HepG2 (cell line): ENCODE results near the gene INO80B. TPM values are rescaled to one million over a fixed set of nuclear protein-coding genes. Genes with fewer than 3 reads are reported as not detected.
A peak's percentile ranks its signal among the peaks of the same experiment; 100 is the strongest.

Source experiments
- CHD4 ChIP-seq: fragments of 200-600 bp; sonication (generic); IDR thresholded peaks from 2 replicates; pipeline ENCODE4 v1.7.0; 2017; ENCODE audit warnings: mild to moderate bottlenecking, low read length, borderline replicate concordance
- HDAC1 ChIP-seq: sonication (generic); formaldehyde crosslinking; IDR thresholded peaks from 2 replicates; pipeline ENCODE4 v1.5.1; 2020; ENCODE audit warnings: mild to moderate bottlenecking, missing genetic modification reagents
- MAZ ChIP-seq, 2 experiments: sonication (generic) in 1 of 2; formaldehyde crosslinking in 1 of 2; IDR thresholded peaks; 2 replicates each; pipeline versions ENCODE4 v1.5.0 to v1.6.1; 2012 to 2020; ENCODE audit warnings: low read depth in 2 of 2, mild to moderate bottlenecking in 2 of 2, borderline replicate concordance in 1 of 2, improper control_type of control experiment in 1 of 2, low read length in 1 of 2, missing genetic modification reagents in 1 of 2, moderate library complexity in 1 of 2
- SIN3A ChIP-seq: IDR thresholded peaks from 2 replicates; pipeline ENCODE4 v1.6.1; 2011; ENCODE audit warnings: low read depth, mild to moderate bottlenecking, control low read depth, low read length, borderline replicate concordance
- polyA plus RNA-seq, 8 experiments: library from polyadenylated mRNA; depleted of rRNA in 3 of 8; stranded (reverse) in 7 of 8; unstranded in 1 of 8; fragments of >200 nt; fragmentation: Illumina TruSeq in 4 of 8; extraction: Trizol in 4 of 8; gene quantifications; 2 replicates each; pipeline versions ENCODE4 v1.2.1 to v1.2.3, GENCODE V29; 2011 to 2016; ENCODE audit warnings: low read depth in 4 of 8, missing spikeins in 1 of 8, mixed read lengths in 1 of 8; ENCODE audit not compliant: insufficient read depth in 1 of 8
- total RNA-seq, 5 experiments: library from RNA; depleted of rRNA; stranded (reverse); fragments of >200 nt; fragmentation: Illumina TruSeq; extraction: Trizol; gene quantifications; 2 replicates each; pipeline ENCODE4 v1.2.3, GENCODE V29; 2016; ENCODE audit warnings: low read depth in 1 of 5
- TF ChIP-seq, protein P1 (sequence below): IDR thresholded peaks from 2 replicates; pipeline ENCODE4 v1.6.1; 2016; ENCODE audit warnings: low read depth, missing genetic modification reagents, missing compliant biosample characterization
- TF ChIP-seq, protein P2 (sequence below): sonication (generic); formaldehyde crosslinking; IDR thresholded peaks from 2 replicates; pipeline ENCODE4 v1.5.1; 2020; ENCODE audit warnings: mild to moderate bottlenecking, missing genetic modification reagents, moderate library complexity
- TF ChIP-seq, protein P3 (sequence below): sonication (generic); formaldehyde crosslinking; IDR thresholded peaks from 2 replicates; pipeline ENCODE4 v1.5.1; 2020; ENCODE audit warnings: mild to moderate bottlenecking, missing genetic modification reagents, moderate library complexity
- TF ChIP-seq, protein P4 (sequence below): sonication (generic); formaldehyde crosslinking; IDR thresholded peaks from 2 replicates; pipeline ENCODE4 v1.4.0; 2020; ENCODE audit warnings: missing genetic modification reagents
- TF ChIP-seq, protein P5 (sequence below), 2 experiments: IDR thresholded peaks; 2 replicates each; pipeline ENCODE4 v1.6.1; 2011 to 2012; ENCODE audit warnings: low read length in 2 of 2, borderline replicate concordance in 1 of 2, low read depth in 1 of 2, mild to moderate bottlenecking in 1 of 2, moderate library complexity in 1 of 2

INO80B gene
- total and polyA plus RNA-seq, 2 of the 13 experiments (the other 11 are each of a cell fraction or from before 2014, with no cell fraction given), result 6.2 to 14.5 TPM

DNA sequence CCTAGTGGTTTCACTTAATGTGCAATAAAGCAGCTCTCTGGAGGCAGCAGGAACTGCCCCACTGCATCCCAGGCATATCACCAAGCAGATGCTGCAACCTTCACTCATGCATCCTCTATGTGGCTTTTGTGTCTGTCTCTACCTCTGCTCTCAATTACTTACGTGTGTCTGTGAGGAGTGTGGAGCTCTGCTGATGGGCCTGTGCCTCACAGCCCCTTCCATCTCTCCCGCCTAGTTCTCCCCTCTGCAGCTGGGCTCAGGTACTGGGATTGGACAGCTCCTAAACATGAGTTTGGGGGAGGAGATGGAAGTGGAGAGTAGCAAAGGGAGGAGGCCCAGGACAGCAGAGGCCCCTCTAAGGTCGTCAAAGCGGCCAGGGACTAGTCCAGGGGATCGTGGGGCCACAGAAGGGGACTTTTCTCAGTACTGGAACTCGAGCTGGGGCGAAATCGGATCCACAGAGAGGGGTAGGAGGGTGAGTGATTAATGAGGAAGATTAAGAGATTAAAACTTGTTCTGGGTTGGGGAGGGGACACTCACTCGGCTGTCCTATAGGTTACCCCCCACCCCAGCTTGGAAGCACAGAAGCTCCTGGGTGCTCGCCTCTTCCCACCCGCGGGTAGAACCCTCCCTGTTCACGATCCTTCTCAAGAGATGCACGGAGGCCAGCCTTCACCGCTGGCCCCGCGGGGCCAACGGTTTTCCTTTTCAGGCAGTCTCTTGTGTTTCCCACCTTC lies 46.6 kb downstream of the INO80B start (continued):
- TF ChIP-seq, protein P1, sequence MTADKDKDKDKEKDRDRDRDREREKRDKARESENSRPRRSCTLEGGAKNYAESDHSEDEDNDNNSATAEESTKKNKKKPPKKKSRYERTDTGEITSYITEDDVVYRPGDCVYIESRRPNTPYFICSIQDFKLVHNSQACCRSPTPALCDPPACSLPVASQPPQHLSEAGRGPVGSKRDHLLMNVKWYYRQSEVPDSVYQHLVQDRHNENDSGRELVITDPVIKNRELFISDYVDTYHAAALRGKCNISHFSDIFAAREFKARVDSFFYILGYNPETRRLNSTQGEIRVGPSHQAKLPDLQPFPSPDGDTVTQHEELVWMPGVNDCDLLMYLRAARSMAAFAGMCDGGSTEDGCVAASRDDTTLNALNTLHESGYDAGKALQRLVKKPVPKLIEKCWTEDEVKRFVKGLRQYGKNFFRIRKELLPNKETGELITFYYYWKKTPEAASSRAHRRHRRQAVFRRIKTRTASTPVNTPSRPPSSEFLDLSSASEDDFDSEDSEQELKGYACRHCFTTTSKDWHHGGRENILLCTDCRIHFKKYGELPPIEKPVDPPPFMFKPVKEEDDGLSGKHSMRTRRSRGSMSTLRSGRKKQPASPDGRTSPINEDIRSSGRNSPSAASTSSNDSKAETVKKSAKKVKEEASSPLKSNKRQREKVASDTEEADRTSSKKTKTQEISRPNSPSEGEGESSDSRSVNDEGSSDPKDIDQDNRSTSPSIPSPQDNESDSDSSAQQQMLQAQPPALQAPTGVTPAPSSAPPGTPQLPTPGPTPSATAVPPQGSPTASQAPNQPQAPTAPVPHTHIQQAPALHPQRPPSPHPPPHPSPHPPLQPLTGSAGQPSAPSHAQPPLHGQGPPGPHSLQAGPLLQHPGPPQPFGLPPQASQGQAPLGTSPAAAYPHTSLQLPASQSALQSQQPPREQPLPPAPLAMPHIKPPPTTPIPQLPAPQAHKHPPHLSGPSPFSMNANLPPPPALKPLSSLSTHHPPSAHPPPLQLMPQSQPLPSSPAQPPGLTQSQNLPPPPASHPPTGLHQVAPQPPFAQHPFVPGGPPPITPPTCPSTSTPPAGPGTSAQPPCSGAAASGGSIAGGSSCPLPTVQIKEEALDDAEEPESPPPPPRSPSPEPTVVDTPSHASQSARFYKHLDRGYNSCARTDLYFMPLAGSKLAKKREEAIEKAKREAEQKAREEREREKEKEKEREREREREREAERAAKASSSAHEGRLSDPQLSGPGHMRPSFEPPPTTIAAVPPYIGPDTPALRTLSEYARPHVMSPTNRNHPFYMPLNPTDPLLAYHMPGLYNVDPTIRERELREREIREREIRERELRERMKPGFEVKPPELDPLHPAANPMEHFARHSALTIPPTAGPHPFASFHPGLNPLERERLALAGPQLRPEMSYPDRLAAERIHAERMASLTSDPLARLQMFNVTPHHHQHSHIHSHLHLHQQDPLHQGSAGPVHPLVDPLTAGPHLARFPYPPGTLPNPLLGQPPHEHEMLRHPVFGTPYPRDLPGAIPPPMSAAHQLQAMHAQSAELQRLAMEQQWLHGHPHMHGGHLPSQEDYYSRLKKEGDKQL (CRISPR knock-in tag), result no peak
- TF ChIP-seq, protein P2, sequence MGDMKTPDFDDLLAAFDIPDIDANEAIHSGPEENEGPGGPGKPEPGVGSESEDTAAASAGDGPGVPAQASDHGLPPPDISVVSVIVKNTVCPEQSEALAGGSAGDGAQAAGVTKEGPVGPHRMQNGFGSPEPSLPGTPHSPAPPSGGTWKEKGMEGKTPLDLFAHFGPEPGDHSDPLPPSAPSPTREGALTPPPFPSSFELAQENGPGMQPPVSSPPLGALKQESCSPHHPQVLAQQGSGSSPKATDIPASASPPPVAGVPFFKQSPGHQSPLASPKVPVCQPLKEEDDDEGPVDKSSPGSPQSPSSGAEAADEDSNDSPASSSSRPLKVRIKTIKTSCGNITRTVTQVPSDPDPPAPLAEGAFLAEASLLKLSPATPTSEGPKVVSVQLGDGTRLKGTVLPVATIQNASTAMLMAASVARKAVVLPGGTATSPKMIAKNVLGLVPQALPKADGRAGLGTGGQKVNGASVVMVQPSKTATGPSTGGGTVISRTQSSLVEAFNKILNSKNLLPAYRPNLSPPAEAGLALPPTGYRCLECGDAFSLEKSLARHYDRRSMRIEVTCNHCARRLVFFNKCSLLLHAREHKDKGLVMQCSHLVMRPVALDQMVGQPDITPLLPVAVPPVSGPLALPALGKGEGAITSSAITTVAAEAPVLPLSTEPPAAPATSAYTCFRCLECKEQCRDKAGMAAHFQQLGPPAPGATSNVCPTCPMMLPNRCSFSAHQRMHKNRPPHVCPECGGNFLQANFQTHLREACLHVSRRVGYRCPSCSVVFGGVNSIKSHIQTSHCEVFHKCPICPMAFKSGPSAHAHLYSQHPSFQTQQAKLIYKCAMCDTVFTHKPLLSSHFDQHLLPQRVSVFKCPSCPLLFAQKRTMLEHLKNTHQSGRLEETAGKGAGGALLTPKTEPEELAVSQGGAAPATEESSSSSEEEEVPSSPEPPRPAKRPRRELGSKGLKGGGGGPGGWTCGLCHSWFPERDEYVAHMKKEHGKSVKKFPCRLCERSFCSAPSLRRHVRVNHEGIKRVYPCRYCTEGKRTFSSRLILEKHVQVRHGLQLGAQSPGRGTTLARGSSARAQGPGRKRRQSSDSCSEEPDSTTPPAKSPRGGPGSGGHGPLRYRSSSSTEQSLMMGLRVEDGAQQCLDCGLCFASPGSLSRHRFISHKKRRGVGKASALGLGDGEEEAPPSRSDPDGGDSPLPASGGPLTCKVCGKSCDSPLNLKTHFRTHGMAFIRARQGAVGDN (CRISPR knock-in tag), result no peak; the same call in 1 of the 2 replicates
- TF ChIP-seq, protein P3, sequence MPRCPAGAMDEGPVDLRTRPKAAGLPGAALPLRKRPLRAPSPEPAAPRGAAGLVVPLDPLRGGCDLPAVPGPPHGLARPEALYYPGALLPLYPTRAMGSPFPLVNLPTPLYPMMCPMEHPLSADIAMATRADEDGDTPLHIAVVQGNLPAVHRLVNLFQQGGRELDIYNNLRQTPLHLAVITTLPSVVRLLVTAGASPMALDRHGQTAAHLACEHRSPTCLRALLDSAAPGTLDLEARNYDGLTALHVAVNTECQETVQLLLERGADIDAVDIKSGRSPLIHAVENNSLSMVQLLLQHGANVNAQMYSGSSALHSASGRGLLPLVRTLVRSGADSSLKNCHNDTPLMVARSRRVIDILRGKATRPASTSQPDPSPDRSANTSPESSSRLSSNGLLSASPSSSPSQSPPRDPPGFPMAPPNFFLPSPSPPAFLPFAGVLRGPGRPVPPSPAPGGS, result no peak
- TF ChIP-seq MAZ (IDR thresholded peaks at IDR 0.05; ENCODE audit: borderline replicate concordance, low read depth, low read length) (no peak), MAZ (CRISPR knock-in tag; IDR thresholded peaks at IDR 0.05; ENCODE audit: low read depth) (no peak), SIN3A (no peak), CHD4 (no peak), HDAC1 (CRISPR knock-in tag) (no peak)
- TF ChIP-seq, protein P4, sequence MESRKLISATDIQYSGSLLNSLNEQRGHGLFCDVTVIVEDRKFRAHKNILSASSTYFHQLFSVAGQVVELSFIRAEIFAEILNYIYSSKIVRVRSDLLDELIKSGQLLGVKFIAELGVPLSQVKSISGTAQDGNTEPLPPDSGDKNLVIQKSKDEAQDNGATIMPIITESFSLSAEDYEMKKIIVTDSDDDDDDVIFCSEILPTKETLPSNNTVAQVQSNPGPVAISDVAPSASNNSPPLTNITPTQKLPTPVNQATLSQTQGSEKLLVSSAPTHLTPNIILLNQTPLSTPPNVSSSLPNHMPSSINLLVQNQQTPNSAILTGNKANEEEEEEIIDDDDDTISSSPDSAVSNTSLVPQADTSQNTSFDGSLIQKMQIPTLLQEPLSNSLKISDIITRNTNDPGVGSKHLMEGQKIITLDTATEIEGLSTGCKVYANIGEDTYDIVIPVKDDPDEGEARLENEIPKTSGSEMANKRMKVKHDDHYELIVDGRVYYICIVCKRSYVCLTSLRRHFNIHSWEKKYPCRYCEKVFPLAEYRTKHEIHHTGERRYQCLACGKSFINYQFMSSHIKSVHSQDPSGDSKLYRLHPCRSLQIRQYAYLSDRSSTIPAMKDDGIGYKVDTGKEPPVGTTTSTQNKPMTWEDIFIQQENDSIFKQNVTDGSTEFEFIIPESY (CRISPR knock-in tag), result no peak
- TF ChIP-seq, protein P5, sequence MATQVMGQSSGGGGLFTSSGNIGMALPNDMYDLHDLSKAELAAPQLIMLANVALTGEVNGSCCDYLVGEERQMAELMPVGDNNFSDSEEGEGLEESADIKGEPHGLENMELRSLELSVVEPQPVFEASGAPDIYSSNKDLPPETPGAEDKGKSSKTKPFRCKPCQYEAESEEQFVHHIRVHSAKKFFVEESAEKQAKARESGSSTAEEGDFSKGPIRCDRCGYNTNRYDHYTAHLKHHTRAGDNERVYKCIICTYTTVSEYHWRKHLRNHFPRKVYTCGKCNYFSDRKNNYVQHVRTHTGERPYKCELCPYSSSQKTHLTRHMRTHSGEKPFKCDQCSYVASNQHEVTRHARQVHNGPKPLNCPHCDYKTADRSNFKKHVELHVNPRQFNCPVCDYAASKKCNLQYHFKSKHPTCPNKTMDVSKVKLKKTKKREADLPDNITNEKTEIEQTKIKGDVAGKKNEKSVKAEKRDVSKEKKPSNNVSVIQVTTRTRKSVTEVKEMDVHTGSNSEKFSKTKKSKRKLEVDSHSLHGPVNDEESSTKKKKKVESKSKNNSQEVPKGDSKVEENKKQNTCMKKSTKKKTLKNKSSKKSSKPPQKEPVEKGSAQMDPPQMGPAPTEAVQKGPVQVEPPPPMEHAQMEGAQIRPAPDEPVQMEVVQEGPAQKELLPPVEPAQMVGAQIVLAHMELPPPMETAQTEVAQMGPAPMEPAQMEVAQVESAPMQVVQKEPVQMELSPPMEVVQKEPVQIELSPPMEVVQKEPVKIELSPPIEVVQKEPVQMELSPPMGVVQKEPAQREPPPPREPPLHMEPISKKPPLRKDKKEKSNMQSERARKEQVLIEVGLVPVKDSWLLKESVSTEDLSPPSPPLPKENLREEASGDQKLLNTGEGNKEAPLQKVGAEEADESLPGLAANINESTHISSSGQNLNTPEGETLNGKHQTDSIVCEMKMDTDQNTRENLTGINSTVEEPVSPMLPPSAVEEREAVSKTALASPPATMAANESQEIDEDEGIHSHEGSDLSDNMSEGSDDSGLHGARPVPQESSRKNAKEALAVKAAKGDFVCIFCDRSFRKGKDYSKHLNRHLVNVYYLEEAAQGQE (IDR thresholded peaks at IDR 0.05; ENCODE audit: borderline replicate concordance in 1 of 2, low read depth in 1 of 2, low read length in 2 of 2), result peak in 1 of 2 experiments; percentile 85; a peak in 2 of 4 replicates
